Measurements from ENCODE around the gene TMEM114.

Gene TMEM114

DNA sequence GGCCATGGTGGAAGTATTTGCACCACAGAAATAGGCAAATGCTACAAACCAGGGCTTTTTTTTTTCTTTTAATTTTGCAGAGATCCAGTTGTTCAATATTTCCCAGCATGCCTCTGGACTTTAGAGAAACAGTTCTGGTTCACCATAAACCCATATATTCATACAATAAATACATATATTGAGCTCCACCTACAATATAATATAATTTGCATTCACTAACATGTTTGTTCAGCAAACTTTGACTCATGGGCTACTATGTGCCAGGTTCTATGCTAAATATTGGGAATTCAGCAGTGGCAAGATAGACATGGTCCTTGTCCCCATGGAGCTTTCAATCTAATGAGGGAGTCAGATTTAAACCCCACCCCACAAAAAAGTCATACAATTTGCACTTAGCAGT, 3.2 kb downstream of the TMEM114 start:
- H2AFZ ChIP-seq (ENCODE audit: low read length, unreplicated experiment) = no peak overlapping the region
- H3K27me3 ChIP-seq (ENCODE audit: insufficient read depth, low read length) = peaks cover 65% of the 10 kb centered on the region
- H3K4me1 ChIP-seq (ENCODE audit: control insufficient read depth, insufficient read depth, low read length, unreplicated experiment) = peaks cover 2% of the 10 kb centered on the region
- H3K4me3 ChIP-seq (ENCODE audit: low read depth, low read length) = no peak overlapping the region
- no peak overlapping the region for H3K27ac ChIP-seq (ENCODE audit: low read depth, low read length)
- no peaks in the 10 kb centered on the region for H3K79me2 ChIP-seq (ENCODE audit: control insufficient read depth, insufficient read depth, low read length, unreplicated experiment)
- no peaks in the 10 kb centered on the region for H3K36me3 ChIP-seq (ENCODE audit: insufficient read depth, low read length)

DNA sequence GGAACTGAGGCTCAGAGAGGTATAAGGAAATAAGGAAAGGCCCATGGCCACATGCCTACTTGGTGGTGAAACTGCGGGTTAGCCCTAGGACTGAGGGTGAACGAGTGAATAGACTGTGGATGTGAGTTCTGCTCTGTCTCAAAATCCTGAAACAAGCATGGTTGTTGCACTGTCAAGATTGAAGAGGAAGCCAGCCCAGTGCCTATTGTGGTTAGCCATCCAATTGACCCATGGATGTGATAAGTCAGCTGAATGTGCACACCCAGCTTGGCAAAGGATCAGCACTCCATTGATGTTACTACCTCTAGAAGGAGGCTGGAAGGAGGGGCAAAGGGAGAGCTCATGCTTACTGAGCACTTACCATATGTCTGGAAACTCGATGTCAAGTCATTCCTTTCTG, 4.5 kb downstream of the TMEM114 start:
- H3K27me3 ChIP-seq (ENCODE audit: insufficient read depth, low read length) = peaks cover 55% of the 10 kb centered on the region
- H3K27ac ChIP-seq (ENCODE audit: low read depth, low read length) = no peak overlapping the region
- H3K36me3 ChIP-seq (ENCODE audit: insufficient read depth, low read length) = no peaks in the 10 kb centered on the region
- no peak overlapping the region for H3K4me3 ChIP-seq (ENCODE audit: low read depth, low read length)
- H2AFZ ChIP-seq (ENCODE audit: low read length, unreplicated experiment) = no peak overlapping the region
- H3K79me2 ChIP-seq (ENCODE audit: control insufficient read depth, insufficient read depth, low read length, unreplicated experiment) = no peaks in the 10 kb centered on the region
- peaks cover 2% of the 10 kb centered on the region for H3K4me1 ChIP-seq (ENCODE audit: control insufficient read depth, insufficient read depth, low read length, unreplicated experiment)

DNA sequence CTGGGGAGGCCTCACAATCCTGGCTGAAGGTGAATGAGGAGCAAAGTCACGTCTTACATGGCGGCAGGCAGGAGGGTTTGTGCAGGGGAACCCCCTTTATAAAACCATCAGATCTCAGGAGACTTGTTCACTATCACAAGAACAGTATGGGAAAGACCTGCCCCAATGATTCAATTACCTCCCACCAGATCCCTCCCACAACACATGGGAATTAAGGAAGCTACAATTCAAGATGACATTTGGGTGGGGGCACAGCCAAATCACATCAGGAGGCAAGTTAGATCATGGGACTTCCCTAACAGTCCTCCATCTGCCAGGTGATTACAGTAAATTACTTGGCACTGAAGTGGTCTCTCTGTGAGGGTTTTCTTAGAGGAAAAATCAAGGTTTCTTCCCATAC, 5.3 kb downstream of the TMEM114 start:
- Histone ChIP-seq H3K36me3 (ENCODE audit: insufficient read depth, low read length) (no peaks in the 10 kb centered on the region), H3K79me2 (ENCODE audit: control insufficient read depth, insufficient read depth, low read length, unreplicated experiment) (no peaks in the 10 kb centered on the region), H2AFZ (ENCODE audit: low read length, unreplicated experiment) (no peak overlapping the region)

DNA sequence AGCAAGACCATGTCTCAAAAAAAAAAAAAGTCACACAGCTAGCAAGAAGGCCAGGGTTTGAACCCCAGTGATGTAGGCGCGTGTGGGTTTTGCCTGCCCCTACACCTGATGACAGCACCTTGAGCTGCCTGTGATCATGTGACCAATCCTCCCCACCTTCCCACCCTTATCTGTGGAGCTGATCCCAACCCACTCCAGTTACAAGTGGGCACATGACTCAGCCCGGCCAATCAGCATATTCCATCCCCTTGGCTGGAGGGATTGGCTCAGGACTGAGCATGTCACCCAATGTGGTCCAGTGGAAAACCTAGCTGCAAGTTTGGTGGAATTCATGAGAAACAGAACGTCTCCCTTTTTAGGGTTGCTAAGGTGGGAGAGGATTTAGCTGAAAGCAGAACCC, 6.6 kb downstream of the TMEM114 start:
- H3K27me3 ChIP-seq (ENCODE audit: insufficient read depth, low read length) = peaks cover 34% of the 10 kb centered on the region
- H2AFZ ChIP-seq (ENCODE audit: low read length, unreplicated experiment) = no peak overlapping the region
- H3K36me3 ChIP-seq (ENCODE audit: insufficient read depth, low read length) = no peaks in the 10 kb centered on the region
- no peak overlapping the region for H3K4me3 ChIP-seq (ENCODE audit: low read depth, low read length)
- H3K79me2 ChIP-seq (ENCODE audit: control insufficient read depth, insufficient read depth, low read length, unreplicated experiment) = no peaks in the 10 kb centered on the region
- H3K4me1 ChIP-seq (ENCODE audit: control insufficient read depth, insufficient read depth, low read length, unreplicated experiment) = peaks cover 2% of the 10 kb centered on the region
- H3K27ac ChIP-seq (ENCODE audit: low read depth, low read length) = no peak overlapping the region

More for the DNA sequence above, 5.3 kb downstream of the TMEM114 start:
- no peak overlapping the region for H3K27ac ChIP-seq (ENCODE audit: low read depth, low read length)
- H3K4me1 ChIP-seq (ENCODE audit: control insufficient read depth, insufficient read depth, low read length, unreplicated experiment) = peaks cover 2% of the 10 kb centered on the region
- peaks cover 47% of the 10 kb centered on the region for H3K27me3 ChIP-seq (ENCODE audit: insufficient read depth, low read length)
- H3K4me3 ChIP-seq (ENCODE audit: low read depth, low read length) = no peak overlapping the region

DNA sequence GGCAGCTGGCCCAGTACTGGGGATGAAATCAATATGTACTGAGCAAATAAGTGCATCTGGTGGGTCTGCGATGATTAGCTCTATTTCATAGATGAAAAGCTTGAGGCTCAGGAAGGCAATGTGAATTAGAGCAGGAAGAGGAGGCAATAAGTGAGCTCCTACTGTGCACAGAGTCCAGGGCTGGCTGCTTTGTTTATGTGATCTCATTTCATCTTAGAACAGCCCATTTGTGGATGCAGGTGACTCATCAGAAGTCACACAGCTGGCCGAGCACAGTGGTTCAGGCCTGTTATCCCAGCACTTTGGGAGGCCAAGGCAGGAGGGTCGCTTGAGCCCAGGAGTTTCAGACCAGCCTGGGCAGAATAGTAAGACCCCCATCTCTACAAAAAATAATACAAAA, 7.1 kb downstream of the TMEM114 start:
- peaks cover 32% of the 10 kb centered on the region for H3K27me3 ChIP-seq (ENCODE audit: insufficient read depth, low read length)
- H2AFZ ChIP-seq (ENCODE audit: low read length, unreplicated experiment) = no peak overlapping the region
- H3K4me1 ChIP-seq (ENCODE audit: control insufficient read depth, insufficient read depth, low read length, unreplicated experiment) = peaks cover 2% of the 10 kb centered on the region
- no peak overlapping the region for H3K4me3 ChIP-seq (ENCODE audit: low read depth, low read length)
- no peak overlapping the region for H3K27ac ChIP-seq (ENCODE audit: low read depth, low read length)
- H3K36me3 ChIP-seq (ENCODE audit: insufficient read depth, low read length) = no peaks in the 10 kb centered on the region
- H3K79me2 ChIP-seq (ENCODE audit: control insufficient read depth, insufficient read depth, low read length, unreplicated experiment) = no peaks in the 10 kb centered on the region

DNA sequence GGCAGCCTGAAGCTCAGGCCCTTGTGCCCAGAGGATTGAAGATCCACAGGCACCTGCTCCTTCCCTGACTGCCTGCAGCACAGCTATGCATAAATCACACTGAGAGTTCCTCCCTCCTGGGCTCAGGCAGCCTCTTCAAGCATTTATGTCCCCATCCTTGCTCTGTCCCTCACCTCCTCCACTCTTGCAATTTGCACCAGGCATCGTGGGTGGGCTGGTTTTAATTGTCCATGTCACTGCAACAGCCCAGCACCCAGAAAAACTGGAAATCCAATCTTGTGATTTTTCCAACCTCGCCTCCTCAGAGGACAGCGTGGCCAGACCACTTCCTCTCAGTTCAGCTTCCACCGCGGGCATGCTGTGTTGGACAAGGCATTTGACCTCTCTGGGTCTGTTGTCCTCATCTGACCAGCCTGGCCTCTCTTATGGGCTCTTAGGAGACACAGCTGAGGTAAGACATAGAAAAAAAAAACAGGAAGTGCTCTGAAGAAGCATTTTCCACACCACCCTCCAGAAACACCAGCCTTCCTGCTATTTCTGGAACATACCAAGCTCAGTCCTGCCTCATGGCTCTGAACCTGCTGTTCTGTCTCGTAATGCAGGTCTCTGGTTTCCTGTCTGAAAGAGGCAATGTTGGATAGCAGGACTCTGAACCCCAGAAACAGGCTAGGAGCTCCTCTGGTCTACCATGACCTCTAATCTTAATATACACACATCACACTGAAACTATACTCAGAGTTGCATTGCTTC, 8.3 kb downstream of the TMEM114 start:
- no peak overlapping the region for H3K4me3 ChIP-seq (ENCODE audit: low read depth, low read length)
- no peaks in the 10 kb centered on the region for H3K36me3 ChIP-seq (ENCODE audit: insufficient read depth, low read length)
- peaks cover 32% of the 10 kb centered on the region for H3K27me3 ChIP-seq (ENCODE audit: insufficient read depth, low read length)
- no peak overlapping the region for H3K27ac ChIP-seq (ENCODE audit: low read depth, low read length)
- no peaks in the 10 kb centered on the region for H3K79me2 ChIP-seq (ENCODE audit: control insufficient read depth, insufficient read depth, low read length, unreplicated experiment)
- H2AFZ ChIP-seq (ENCODE audit: low read length, unreplicated experiment) = no peak overlapping the region
- peaks cover 2% of the 10 kb centered on the region for H3K4me1 ChIP-seq (ENCODE audit: control insufficient read depth, insufficient read depth, low read length, unreplicated experiment)

DNA sequence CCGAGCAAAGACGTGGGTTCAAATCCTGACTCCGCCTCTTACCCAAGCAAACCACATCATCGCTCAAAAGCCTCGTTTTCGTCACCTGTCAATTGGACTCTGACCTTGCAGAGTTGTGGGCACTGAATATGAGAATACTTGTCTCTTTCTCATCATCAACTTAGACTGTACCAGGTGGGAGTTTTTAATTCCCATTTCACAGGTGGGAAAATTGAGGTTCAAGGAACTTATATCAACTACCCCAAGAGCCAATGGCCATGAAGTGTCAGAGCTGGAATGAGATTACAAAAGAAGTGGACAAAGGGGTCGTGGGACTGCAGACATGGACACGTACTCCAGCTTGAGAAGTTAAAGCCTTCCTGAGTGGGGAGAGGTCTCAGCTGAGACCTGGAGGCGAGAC, 10.8 kb downstream of the TMEM114 start:
- H3K36me3 ChIP-seq (ENCODE audit: insufficient read depth, low read length) = no peaks in the 10 kb centered on the region
- no peak overlapping the region for H3K27ac ChIP-seq (ENCODE audit: low read depth, low read length)
- peaks cover 2% of the 10 kb centered on the region for H3K4me1 ChIP-seq (ENCODE audit: control insufficient read depth, insufficient read depth, low read length, unreplicated experiment)
- H2AFZ ChIP-seq (ENCODE audit: low read length, unreplicated experiment) = no peak overlapping the region
- H3K27me3 ChIP-seq (ENCODE audit: insufficient read depth, low read length) = peaks cover 40% of the 10 kb centered on the region
- H3K79me2 ChIP-seq (ENCODE audit: control insufficient read depth, insufficient read depth, low read length, unreplicated experiment) = no peaks in the 10 kb centered on the region
- H3K4me3 ChIP-seq (ENCODE audit: low read depth, low read length) = no peak overlapping the region

DNA sequence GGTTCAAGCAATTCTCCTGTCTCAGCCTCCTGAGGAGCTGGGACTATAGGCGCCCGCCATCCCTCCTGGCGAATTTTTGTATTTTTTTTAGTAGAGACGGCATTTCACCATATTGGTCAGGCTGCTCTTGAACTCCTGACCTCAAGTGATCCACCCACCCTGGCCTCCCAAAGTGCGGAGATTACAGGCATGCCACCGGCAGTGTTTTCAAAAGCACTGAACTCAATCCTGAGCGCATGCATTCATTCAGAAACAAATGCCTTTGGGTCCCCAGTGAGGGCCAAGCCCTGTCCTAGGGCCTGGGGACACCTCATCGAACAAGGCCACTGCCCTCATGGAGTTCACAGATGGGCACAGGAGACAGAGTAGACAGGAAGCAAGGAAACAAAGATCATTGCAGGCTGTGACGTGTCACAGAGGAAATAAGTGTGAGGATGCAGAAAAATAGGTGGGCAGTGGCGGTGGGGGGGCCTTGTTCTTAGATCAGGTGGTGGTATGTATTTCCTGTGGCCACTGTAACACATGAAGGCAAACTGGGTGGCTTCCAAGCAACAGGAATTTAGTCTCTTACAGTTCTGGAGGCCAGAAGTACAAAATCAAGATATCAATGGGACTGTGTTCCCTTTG, 12.5 kb downstream of the TMEM114 start:
- H3K79me2 ChIP-seq (ENCODE audit: control insufficient read depth, insufficient read depth, low read length, unreplicated experiment) = no peaks in the 10 kb centered on the region
- H3K27me3 ChIP-seq (ENCODE audit: insufficient read depth, low read length) = peaks cover 41% of the 10 kb centered on the region
- no peak overlapping the region for H2AFZ ChIP-seq (ENCODE audit: low read length, unreplicated experiment)
- H3K4me3 ChIP-seq (ENCODE audit: low read depth, low read length) = no peak overlapping the region
- H3K27ac ChIP-seq (ENCODE audit: low read depth, low read length) = no peak overlapping the region
- no peaks in the 10 kb centered on the region for H3K36me3 ChIP-seq (ENCODE audit: insufficient read depth, low read length)
- H3K4me1 ChIP-seq (ENCODE audit: control insufficient read depth, insufficient read depth, low read length, unreplicated experiment) = peaks cover 2% of the 10 kb centered on the region

DNA sequence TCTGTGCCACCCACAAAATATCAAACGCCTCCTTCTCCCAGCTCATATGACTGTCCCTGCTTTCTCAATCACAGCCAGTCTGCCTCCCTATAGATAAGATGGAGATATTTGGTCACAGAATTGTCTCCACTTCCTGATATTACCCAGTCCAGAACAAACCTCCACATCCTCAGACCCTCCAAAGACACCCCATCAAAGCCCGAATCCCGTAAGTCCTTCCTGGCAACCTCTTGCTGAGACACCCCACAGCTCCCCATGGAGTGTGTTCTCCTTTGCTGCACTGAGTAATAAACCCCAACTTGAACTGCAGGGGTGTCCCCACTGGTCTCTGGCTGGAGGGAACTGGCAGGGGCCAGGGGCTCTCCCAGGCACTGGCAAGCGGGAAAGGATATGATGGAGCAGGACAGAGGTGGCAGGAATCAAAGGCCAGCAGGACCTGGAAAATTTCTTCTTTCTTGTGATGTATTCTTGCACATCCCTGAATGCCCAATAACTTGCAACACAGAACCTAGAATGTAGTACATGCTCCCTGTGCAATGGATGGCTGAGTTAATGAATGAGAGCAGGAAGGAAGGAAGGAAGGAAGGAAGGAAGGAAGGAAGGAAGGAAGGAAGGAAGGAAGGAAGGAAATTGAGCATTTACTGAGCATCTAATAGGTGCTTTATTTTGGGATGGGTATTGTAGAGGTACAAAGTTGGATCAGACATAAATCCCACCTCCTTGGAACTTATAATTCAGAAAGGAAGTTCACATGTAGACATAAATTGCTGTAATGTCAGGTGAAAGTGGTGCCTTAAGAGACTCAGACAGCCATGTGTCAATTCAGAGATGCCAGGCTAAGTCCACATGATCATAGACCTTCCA, 13.9 kb downstream of the TMEM114 start:
- no peak overlapping the region for H3K4me3 ChIP-seq (ENCODE audit: low read depth, low read length)
- no peak overlapping the region for H3K27ac ChIP-seq (ENCODE audit: low read depth, low read length)
- peaks cover 46% of the 10 kb centered on the region for H3K27me3 ChIP-seq (ENCODE audit: insufficient read depth, low read length)

DNA sequence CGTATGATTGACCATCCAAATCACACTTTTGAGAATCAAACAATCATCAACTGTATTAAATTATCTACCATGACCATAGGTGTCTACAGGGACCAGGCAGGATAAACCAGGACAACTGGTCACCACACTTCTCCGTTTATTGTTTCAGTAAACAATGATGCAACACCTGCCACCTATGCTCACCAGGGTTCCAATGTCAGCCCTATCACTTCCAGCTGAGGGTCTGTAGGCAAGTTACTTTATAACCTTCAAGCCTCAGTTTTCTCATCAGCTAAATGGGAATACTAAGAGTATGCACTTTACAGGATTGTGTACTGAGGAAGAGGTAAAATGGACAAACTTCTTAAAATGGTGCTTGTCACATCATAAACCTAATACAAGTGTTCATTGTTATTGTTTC, 14.9 kb downstream of the TMEM114 start:
- no peak overlapping the region for H3K27ac ChIP-seq (ENCODE audit: low read depth, low read length)
- no peak overlapping the region for H3K4me3 ChIP-seq (ENCODE audit: low read depth, low read length)
- H3K79me2 ChIP-seq (ENCODE audit: control insufficient read depth, insufficient read depth, low read length, unreplicated experiment) = no peaks in the 10 kb centered on the region
- H3K36me3 ChIP-seq (ENCODE audit: insufficient read depth, low read length) = no peaks in the 10 kb centered on the region
- peaks cover 8% of the 10 kb centered on the region for H3K4me1 ChIP-seq (ENCODE audit: control insufficient read depth, insufficient read depth, low read length, unreplicated experiment)
- no peak overlapping the region for H2AFZ ChIP-seq (ENCODE audit: low read length, unreplicated experiment)
- peaks cover 46% of the 10 kb centered on the region for H3K27me3 ChIP-seq (ENCODE audit: insufficient read depth, low read length)

More for the DNA sequence above, 13.9 kb downstream of the TMEM114 start:
- no peaks in the 10 kb centered on the region for H3K36me3 ChIP-seq (ENCODE audit: insufficient read depth, low read length)
- no peaks in the 10 kb centered on the region for H3K79me2 ChIP-seq (ENCODE audit: control insufficient read depth, insufficient read depth, low read length, unreplicated experiment)
- H3K4me1 ChIP-seq (ENCODE audit: control insufficient read depth, insufficient read depth, low read length, unreplicated experiment) = no peaks in the 10 kb centered on the region
- no peak overlapping the region for H2AFZ ChIP-seq (ENCODE audit: low read length, unreplicated experiment)
